Endothelial cell of coronary artery (primary cell): ENCODE data around the gene ICAM5. TPM values are rescaled to one million over a fixed set of nuclear protein-coding genes. Genes with fewer than 3 reads are reported as not detected.

Experiments
- total RNA-seq: library from RNA; depleted of rRNA; stranded (reverse); fragments of >200 nt; gene quantifications from 2 replicates; pipeline ENCODE4 v1.2.3, GENCODE V29; 2014

Gene ICAM5, protein sequence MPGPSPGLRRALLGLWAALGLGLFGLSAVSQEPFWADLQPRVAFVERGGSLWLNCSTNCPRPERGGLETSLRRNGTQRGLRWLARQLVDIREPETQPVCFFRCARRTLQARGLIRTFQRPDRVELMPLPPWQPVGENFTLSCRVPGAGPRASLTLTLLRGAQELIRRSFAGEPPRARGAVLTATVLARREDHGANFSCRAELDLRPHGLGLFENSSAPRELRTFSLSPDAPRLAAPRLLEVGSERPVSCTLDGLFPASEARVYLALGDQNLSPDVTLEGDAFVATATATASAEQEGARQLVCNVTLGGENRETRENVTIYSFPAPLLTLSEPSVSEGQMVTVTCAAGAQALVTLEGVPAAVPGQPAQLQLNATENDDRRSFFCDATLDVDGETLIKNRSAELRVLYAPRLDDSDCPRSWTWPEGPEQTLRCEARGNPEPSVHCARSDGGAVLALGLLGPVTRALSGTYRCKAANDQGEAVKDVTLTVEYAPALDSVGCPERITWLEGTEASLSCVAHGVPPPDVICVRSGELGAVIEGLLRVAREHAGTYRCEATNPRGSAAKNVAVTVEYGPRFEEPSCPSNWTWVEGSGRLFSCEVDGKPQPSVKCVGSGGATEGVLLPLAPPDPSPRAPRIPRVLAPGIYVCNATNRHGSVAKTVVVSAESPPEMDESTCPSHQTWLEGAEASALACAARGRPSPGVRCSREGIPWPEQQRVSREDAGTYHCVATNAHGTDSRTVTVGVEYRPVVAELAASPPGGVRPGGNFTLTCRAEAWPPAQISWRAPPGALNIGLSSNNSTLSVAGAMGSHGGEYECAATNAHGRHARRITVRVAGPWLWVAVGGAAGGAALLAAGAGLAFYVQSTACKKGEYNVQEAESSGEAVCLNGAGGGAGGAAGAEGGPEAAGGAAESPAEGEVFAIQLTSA
- under 0.01 and 0.56 TPM in 2 replicates for total RNA-seq

DNA sequence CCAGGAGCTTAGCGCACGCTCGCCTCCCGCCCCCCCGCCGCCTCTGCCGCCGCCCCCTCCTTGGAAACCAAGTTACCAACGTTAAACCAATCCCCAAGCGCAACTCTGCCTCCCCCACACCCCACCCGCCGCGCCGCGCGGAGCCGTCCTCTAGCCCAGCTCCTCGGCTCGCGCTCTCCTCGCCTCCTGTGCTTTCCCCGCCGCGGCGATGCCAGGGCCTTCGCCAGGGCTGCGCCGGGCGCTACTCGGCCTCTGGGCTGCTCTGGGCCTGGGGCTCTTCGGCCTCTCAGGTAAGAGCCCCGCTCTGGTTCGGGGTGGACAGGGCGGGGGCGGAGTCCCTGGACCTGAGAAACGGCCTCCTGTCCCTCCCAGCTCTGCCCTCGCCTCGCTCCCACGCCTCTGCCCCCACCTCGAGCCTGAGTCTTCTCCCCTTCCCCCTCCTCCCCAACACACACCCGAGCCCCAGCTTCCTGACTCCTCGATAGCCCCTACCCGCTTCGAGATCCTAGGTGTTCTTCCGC lies at the start of gene ICAM5:
Gene ICAM5, plus strand, starts transcription at position 117 of the 521 bp plus-strand sequence. Its CDS starts 92 bp downstream, at position 209.

DNA sequence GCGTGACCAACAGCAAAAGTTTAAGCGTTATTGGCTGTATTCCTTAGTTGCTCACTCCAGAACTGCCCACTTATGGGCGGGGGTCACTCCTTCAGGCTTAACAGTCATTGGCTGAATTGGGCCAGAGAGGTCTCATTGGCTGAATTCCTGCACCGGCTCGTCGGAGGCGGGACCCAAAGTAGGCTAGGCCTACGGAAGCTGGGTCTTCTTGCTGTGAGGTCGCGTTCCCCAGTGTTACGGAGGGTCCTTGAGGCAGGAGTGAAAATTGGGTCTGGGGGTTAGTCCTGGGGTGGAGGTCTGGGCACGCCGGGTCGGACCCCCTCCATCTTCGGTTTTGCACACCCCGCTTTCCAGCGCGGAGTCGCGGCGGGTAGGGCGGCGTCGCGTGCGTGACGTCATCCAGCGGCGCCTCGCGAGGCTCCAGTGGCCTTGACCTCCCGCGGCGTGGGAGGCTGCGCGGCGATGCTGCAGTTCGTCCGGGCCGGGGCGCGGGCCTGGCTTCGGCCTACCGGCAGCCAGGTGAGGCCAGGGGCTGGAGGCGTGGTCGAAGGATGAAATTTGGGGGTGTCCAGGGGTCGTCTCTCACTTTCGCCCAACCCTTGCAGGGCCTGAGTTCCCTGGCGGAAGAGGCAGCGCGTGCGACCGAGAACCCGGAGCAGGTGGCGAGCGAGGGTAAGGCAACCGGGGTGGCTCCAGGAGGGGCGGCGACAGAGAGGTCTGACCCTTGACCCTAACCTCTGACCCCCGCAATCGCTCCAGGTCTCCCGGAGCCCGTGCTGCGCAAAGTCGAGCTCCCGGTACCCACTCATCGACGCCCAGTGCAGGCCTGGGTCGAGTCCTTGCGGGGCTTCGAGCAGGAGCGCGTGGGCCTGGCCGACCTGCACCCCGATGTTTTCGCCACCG lies 37.7 kb upstream of the ICAM5 start, which contains the start of gene MRPL4:
Gene MRPL4, plus strand, starts transcription at position 423 of the 903 bp plus-strand sequence. Its CDS starts 40 bp downstream, at position 463.

DNA sequence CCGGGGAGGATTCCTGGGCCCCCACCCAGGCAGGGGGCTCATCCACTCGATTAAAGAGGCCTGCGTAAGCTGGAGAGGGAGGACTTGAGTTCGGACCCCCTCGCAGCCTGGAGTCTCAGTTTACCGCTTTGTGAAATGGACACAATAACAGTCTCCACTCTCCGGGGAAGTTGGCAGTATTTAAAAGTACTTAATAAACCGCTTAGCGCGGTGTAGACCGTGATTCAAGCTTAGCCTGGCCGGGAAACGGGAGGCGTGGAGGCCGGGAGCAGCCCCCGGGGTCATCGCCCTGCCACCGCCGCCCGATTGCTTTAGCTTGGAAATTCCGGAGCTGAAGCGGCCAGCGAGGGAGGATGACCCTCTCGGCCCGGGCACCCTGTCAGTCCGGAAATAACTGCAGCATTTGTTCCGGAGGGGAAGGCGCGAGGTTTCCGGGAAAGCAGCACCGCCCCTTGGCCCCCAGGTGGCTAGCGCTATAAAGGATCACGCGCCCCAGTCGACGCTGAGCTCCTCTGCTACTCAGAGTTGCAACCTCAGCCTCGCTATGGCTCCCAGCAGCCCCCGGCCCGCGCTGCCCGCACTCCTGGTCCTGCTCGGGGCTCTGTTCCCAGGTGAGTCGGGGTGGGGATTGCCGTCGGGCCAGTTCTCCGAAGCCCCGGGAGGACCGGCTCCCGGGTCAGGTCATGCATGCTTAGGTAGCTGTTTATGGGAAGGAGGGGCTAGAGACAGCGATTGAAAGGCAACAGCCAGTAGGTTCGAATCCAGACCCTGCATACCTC lies 18.9 kb upstream of the ICAM5 start, which contains the start of gene ICAM1:
Gene ICAM1, plus strand, starts transcription at position 505 of the 779 bp plus-strand sequence. Its CDS starts 40 bp downstream, at position 545.

DNA sequence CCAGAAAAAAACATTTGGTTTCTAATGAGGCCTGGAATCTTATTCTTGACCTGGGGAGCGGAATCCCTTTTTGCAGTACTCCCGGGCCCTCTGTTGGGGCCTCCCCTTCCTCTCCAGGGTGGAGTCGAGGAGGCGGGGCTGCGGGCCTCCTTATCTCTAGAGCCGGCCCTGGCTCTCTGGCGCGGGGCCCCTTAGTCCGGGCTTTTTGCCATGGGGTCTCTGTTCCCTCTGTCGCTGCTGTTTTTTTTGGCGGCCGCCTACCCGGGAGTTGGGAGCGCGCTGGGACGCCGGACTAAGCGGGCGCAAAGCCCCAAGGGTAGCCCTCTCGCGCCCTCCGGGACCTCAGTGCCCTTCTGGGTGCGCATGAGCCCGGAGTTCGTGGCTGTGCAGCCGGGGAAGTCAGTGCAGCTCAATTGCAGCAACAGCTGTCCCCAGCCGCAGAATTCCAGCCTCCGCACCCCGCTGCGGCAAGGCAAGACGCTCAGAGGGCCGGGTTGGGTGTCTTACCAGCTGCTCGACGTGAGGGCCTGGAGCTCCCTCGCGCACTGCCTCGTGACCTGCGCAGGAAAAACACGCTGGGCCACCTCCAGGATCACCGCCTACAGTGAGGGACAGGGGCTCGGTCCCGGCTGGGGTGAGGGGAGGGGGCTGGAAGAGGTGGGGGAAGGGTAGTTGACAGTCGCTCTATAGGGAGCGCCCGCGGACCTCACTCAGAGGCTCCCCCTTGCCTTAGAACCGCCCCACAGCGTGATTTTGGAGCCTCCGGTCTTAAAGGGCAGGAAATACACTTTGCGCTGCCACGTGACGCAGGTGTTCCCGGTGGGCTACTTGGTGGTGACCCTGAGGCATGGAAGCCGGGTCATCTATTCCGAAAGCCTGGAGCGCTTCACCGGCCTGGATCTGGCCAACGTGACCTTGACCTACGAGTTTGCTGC lies 2.7 kb upstream of the ICAM5 start, which contains the start of gene ICAM4:
Gene ICAM4, plus strand, starts transcription at position 153 of the 935 bp plus-strand sequence. Its CDS starts 58 bp downstream, at position 211.

DNA sequence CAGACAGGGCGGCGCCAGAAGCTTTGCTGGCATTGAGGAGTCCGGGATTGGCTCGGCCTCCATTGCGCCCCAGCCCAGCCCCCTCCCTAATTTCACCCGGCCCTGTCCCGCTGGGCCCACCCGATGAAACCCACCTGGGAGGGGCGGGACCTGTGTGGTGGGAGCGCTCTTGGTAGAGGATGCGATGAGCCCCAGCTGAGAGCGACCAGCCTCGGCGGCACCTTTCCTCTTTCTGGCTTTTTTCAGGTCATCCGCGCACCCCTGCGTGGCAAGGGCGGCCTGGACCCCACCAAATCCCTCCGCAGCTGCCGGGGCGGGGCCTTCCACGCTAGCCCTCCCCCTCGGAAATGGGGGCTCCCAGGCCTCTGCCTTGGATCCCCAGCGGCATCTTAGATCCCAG lies 19.7 kb downstream of the ICAM5 start, which contains the start of gene ZGLP1:
Gene ZGLP1, minus strand, starts transcription at position 393 of the 400 bp plus-strand sequence.

DNA sequence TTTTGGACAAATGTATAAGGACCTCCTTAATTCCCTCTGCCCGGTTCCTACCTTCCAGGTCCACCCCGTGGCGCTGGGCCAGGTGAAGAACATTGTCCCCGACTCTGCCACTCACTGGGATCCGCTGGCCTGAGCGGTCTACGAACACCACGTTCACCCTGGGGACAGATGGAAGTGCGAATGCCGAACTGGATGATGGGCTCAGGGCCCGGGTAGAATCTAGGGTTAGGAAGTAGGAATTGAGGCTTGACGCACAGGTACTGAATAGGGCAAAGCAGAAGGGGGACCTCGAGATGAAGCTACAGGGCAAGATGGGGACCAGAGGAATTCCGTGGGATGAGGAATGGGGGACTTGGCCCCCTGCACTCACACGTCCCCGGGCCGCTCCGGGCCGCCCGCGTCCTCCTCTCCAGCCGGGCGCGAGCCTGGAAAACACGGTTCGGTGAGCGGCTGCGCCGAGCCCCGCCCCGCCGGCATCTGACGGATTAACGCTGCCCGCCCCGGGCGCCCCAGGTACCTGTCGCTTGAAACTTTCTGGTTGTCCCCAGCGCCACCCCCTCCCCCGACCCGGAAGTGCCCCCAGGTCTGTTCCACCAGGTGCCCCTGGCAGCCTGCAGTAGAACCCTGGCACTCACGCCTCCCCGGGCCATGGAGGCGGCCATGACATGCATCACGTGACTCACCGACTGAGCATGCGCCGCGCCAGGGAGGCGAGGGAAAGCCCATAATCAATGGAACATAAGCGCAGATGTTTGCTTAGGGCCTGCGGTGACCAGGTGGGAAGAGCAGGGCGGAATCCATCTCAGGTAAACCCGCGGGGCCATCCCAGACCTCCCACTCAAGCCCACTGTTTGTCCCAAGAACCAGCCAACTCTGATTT lies 25.8 kb downstream of the ICAM5 start, which contains the start of gene FDX2:
Gene FDX2, minus strand, starts transcription at position 681 of the 880 bp plus-strand sequence. Its CDS starts 19 bp downstream, at position 662.

DNA sequence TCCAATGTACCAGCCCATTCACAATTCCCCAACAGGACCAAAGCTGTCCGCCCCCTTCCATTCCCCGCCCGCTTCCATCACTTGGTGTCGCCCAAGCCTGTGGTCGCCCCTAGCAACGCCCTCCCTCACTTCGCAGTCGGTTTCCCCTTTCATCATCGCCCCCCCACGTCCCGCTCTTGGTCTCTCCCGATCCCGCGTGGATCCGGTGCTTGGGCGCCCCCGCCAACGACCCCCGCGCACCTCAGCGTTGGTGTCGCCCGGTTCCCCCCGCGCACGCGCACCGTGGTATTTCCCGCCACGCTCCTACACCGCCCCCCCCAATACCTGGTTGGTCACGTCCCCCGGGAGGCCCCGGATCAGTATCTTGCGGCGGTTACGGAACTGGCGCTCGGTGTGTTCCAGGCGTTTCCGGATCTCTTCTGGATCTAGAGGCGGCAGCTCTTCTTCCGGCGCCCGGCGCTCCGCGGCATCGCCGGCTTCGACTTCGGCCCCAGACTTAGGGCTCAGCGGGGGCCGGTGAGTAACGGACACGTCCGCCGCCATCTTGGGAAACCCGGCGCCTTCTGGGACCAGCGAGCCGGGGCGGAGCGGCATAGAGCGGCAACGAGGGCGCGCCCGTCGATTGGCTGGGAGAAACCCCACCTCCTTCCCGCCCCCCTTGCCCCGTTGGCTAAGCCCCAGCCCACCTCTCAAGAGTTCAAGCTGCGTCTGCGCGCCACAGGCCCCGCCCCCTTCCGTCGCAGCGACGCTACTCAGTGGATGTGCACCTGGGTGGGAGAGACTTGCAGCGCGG lies 43.4 kb downstream of the ICAM5 start, which contains the start of gene RAVER1:
Gene RAVER1, minus strand, starts transcription at position 565 of the 793 bp plus-strand sequence. Its CDS starts 22 bp downstream, at position 543.

DNA sequence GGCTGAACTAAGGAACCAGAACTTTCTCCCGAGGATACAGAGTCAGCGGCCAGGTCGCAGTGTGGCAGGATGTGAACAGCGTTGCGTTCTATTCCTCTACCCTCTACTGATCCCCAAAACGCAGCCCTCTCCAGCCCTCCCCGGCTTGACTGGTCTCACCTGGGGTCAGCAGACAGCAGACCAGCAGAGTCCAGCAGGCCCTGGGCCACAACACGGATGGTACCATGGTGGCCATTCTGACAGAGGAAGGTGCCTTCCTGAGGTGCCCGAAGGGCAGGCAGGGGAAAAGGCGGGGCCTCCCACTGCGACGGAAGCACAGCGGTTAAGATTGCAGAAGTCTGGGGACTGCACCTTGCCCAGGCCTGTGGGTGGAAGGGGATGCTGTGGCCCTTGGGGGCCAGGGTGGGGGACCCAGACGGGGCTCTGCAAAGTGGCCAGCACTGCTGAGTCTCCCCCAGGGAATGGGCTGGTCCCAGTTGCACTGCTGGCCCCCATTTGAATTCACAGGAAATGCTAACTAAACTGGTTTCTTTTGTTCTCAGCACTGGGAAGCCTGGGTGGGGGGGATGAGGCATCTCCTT lies 49.7 kb downstream of the ICAM5 start, which contains the start of gene ICAM3:
Gene ICAM3, minus strand, starts transcription at position 245 of the 581 bp plus-strand sequence. Its CDS starts 10 bp downstream, at position 235.

Other genes with a start within 250 kb of the ICAM5 start
- gene SHFL, start 203.6 kb upstream of the ICAM5 start, total RNA-seq = 14.9 and 24.3 TPM in 2 replicates
- 0.19 and 0.36 TPM in 2 replicates for gene ANGPTL6, start 187.3 kb upstream of the ICAM5 start, total RNA-seq
- 39.1 and 45.5 TPM in 2 replicates for gene PPAN, start 183.6 kb upstream of the ICAM5 start, total RNA-seq
- gene P2RY11, start 178.3 kb upstream of the ICAM5 start, total RNA-seq = 2.0 and 5.6 TPM in 2 replicates
- 351 and 415 TPM in 2 replicates for gene EIF3G, start 170.1 kb upstream of the ICAM5 start, total RNA-seq
- 43.7 and 49.7 TPM in 2 replicates for gene DNMT1, start 95.0 kb upstream of the ICAM5 start, total RNA-seq
- gene S1PR2, start 58.6 kb upstream of the ICAM5 start, total RNA-seq = 0.72 and 2.0 TPM in 2 replicates
- 18.2 and 18.5 TPM in 2 replicates for gene MRPL4, start 37.7 kb upstream of the ICAM5 start, total RNA-seq
- 13.4 and 44.2 TPM in 2 replicates for gene ICAM1, start 18.8 kb upstream of the ICAM5 start, total RNA-seq
- 0.18 and 0.38 TPM in 2 replicates for gene ICAM4, start 3.0 kb upstream of the ICAM5 start, total RNA-seq
- 0.27 and 0.38 TPM in 2 replicates for gene ZGLP1, start 19.9 kb downstream of the ICAM5 start, total RNA-seq
- gene FDX2, start 26.1 kb downstream of the ICAM5 start, total RNA-seq = 16.9 and 17.2 TPM in 2 replicates
- gene RAVER1, start 43.6 kb downstream of the ICAM5 start, total RNA-seq = 9.0 and 11.7 TPM in 2 replicates
- 13.5 and 17.4 TPM in 2 replicates for gene ICAM3, start 49.7 kb downstream of the ICAM5 start, total RNA-seq
- 89.1 and 109 TPM in 2 replicates for gene TYK2, start 90.6 kb downstream of the ICAM5 start, total RNA-seq
- gene CDC37, start 113.6 kb downstream of the ICAM5 start, total RNA-seq = 355 and 421 TPM in 2 replicates
- 1.6 and 5.0 TPM in 2 replicates for gene PDE4A, start 130.6 kb downstream of the ICAM5 start, total RNA-seq
- 86.8 and 103 TPM in 2 replicates for gene KEAP1, start 213.4 kb downstream of the ICAM5 start, total RNA-seq
- 1.6 TPM in 1 of 2 replicates, not detected in the other for gene S1PR5, start 227.5 kb downstream of the ICAM5 start, total RNA-seq